B cell (primary cell): Measurements from ENCODE around the gene MZT2A. TPM values are rescaled to one million over a fixed set of nuclear protein-coding genes. Genes with fewer than 3 reads are reported as not detected.
"Not testable (repeated sequence)": the region's sequence is repeated elsewhere in the genome, so short reads cannot be mapped to it uniquely, and the experiment has no call there.

Source experiments
- ATAC-seq: fragments of 200-7000 bp; cut with Tn5 transposase; one replicate; pipeline ENCODE4 v1.10.0; 2021; ENCODE audit warnings: low read depth, mild to moderate bottlenecking, moderate number of reproducible peaks, moderate library complexity
- CTCF ChIA-PET: fragments of 350-600 bp; sonication (Branson Sonifier 250); formaldehyde crosslinking; loops from one replicate; lab custom pipeline; 2021; ENCODE audit warnings: antibody characterized with exemption, inconsistent platforms; lab: Charles Lee
- POLR2A ChIA-PET: fragments of 350-600 bp; sonication (Branson Sonifier 250); formaldehyde crosslinking; loops from one replicate; lab custom pipeline; 2021; ENCODE audit warnings: antibody characterized with exemption; lab: Charles Lee
- DNase-seq: peaks from one replicate; pipeline ENCODE4 v3.0.0; 2013
- H2AFZ ChIP-seq: 2 replicates; pipeline ENCODE4 v1.6.1; 2012; ENCODE audit warnings: mild to moderate bottlenecking, low read depth, low read length; ENCODE audit not compliant: insufficient read depth, poor library complexity, severe bottlenecking
- H3K27ac ChIP-seq, 2 donors: 1 replicate in 1 of 2; 2 replicates in 1 of 2; pipeline ENCODE4 v1.5.1; 2012 to 2013; ENCODE audit warnings: low read length in 2 of 2, mild to moderate bottlenecking in 2 of 2, moderate library complexity in 1 of 2
- H3K27me3 ChIP-seq, 4 experiments: fragments of 200-600 bp in 1 of 4; sonication (generic) in 1 of 4; replicated peaks in 1 of 4; 1 replicate in 2 of 4; 2 replicates in 2 of 4; pipeline versions ENCODE4 v1.6.1 to v1.7.0; 2013 to 2016; ENCODE audit warnings: low read length in 3 of 4, mild to moderate bottlenecking in 2 of 4, mixed read lengths in 1 of 4, moderate library complexity in 1 of 4; ENCODE audit not compliant: insufficient read depth in 4 of 4, control insufficient read depth in 3 of 4; ENCODE audit errors: control extremely low read depth in 1 of 4
- H3K36me3 ChIP-seq, 2 experiments: replicated peaks in 1 of 2; 1 replicate in 1 of 2; 2 replicates in 1 of 2; pipeline versions ENCODE4 v1.6.1 to v1.7.1; 2013; ENCODE audit warnings: low read length in 1 of 2; ENCODE audit not compliant: insufficient read depth in 2 of 2, control insufficient read depth in 1 of 2; ENCODE audit errors: control extremely low read depth in 1 of 2, extremely low read depth in 1 of 2
- H3K4me1 ChIP-seq, 2 donors: fragments of 200-600 bp in 1 of 2; sonication (generic) in 1 of 2; 1 replicate in 1 of 2; 2 replicates in 1 of 2; pipeline versions ENCODE4 v1.5.1 to v1.6.1; 2013 to 2017; ENCODE audit warnings: low read length in 2 of 2; ENCODE audit not compliant: control insufficient read depth in 2 of 2, insufficient read depth in 2 of 2
- H3K4me2 ChIP-seq: replicated peaks from 2 replicates; pipeline ENCODE3; 2012; ENCODE audit warnings: mild to moderate bottlenecking, low read depth, low read length; ENCODE audit not compliant: poor library complexity, severe bottlenecking
- H3K4me3 ChIP-seq, 5 experiments: fragments of 200-600 bp in 1 of 5; sonication (generic) in 1 of 5; 1 replicate in 3 of 5; 2 replicates in 2 of 5; pipeline versions ENCODE4 v1.5.1 to v1.7.0; 2011 to 2016; ENCODE audit warnings: low read length in 4 of 5, mild to moderate bottlenecking in 4 of 5, low read depth in 2 of 5, control low read depth in 1 of 5, moderate library complexity in 1 of 5; ENCODE audit not compliant: insufficient read depth in 1 of 5; ENCODE audit errors: control extremely low read depth in 1 of 5, extremely low read depth in 1 of 5
- H3K79me2 ChIP-seq: fragments of 200-600 bp; sonication (generic); one replicate; pipeline ENCODE4 v1.6.0; 2016; ENCODE audit warnings: low read length; ENCODE audit not compliant: control insufficient read depth, insufficient read depth
- H3K9ac ChIP-seq: fragments of 200-600 bp; sonication (generic); 2 replicates; pipeline ENCODE4 v1.6.1; 2017; ENCODE audit warnings: mild to moderate bottlenecking, low read length, moderate library complexity
- H3K9me3 ChIP-seq, 3 donors: one replicate each; pipeline versions ENCODE4 v1.6.1 to v1.7.1; 2013; ENCODE audit warnings: low read length in 2 of 3; ENCODE audit not compliant: control insufficient read depth in 2 of 3, insufficient read depth in 1 of 3; ENCODE audit errors: control extremely low read depth in 1 of 3
- H4K20me1 ChIP-seq: 2 replicates; pipeline ENCODE4 v1.6.0; 2012; ENCODE audit warnings: mild to moderate bottlenecking, low read length; ENCODE audit not compliant: insufficient read depth, control insufficient read depth, poor library complexity, severe bottlenecking
- H3K27ac Mint-ChIP-seq: one replicate; pipeline ENCODE4 v1.8.0; 2021; ENCODE audit warnings: mixed read lengths
- H3K27me3 Mint-ChIP-seq: one replicate; pipeline ENCODE4 v1.8.0; 2021; ENCODE audit warnings: mixed read lengths
- H3K4me1 Mint-ChIP-seq: one replicate; pipeline ENCODE4 v1.8.0; 2021; ENCODE audit warnings: mixed read lengths
- H3K4me3 Mint-ChIP-seq: one replicate; pipeline ENCODE4 v1.8.0; 2021; ENCODE audit warnings: mixed read lengths
- H3K9me3 Mint-ChIP-seq: one replicate; pipeline ENCODE4 v1.8.0; 2022; ENCODE audit warnings: mixed read lengths; ENCODE audit not compliant: insufficient read depth
- EZH2 ChIP-seq: IDR thresholded peaks from 2 replicates; pipeline ENCODE4 v1.6.1; 2012; ENCODE audit warnings: borderline replicate concordance, low read depth, mild to moderate bottlenecking, moderate library complexity, low read length; ENCODE audit not compliant: insufficient read depth, poor library complexity, severe bottlenecking
- WGBS: methylation state at CpG from one replicate; pipeline ENCODE4 v1.1.5; 2013; ENCODE audit warnings: missing lambda C conversion rate; ENCODE audit not compliant: insufficient coverage; 5-methylcytosine and 5-hydroxymethylcytosine counted together
- intact Hi-C: fragments of 100-400 bp; cut with micrococcal nuclease; formaldehyde crosslinking; loops from one replicate; pipeline ENCODE4 v1.10.0; 2022
- polyA plus RNA-seq: library from polyadenylated mRNA; depleted of rRNA; stranded (reverse); fragments of >200 nt; gene quantifications from 2 replicates; pipeline ENCODE4 v1.2.3, GENCODE V29; 2012
- total RNA-seq, 2 donors: library from RNA; stranded (reverse); fragments of 120-200 nt in 1 of 2; gene quantifications; 1 replicate in 1 of 2; 2 replicates in 1 of 2; pipeline versions ENCODE4 v1.2.3 to v1.2.4, GENCODE V29; 2013 to 2022
- TF ChIP-seq, protein P1 (sequence below): fragments of 200-600 bp; IDR thresholded peaks from one replicate; pipeline ENCODE4 v1.8.0; 2022; ENCODE audit warnings: antibody characterized with exemption, mild to moderate bottlenecking

Gene MZT2A
- total and polyA plus RNA-seq, 2 donors (not counting 1 experiment from before 2014, with no cell fraction given), result 53.3 to 76.1 TPM

DNA sequence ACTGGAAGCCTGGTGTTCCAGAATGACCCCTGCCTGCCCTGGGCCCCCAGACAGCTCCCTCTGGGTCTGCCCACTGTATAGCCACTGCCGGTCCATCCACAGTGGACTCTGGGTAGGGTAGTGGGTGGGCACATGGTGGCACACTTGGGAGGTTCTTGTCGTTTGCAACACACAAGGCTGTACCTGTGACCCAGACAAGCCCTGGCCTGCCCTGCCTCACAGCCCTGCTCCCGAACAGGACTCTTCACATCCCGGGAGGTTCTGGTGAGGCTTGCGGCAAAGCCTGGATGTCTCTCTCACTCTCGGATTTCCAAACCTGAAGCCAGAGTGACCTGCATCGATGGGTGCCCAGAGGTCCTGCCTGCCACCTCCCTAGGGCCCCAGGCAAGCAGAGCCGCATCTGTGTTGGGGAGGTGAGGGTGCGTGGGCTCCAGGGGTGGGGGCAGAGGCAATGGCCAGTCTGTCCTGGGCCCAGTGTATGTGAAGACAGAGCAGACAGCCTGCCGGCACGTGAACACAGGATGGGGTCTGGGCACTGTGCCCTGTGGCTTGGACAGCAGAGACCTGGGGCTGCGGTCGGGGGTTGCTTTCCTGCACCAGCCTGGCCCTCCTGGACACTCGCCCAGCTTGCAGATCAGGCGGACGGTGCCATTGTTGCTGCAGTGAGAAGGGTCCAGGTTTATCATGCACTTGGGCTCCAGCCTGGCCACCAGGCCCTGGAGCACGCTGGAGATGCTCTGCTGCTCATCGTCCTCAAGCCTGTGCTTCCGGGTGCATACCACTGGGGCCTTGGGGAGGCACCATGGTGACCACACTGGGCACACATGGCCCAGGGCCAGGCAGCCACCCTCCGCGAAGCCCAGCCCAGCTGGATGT is 44.0 kb upstream of the MZT2A start:
- H3K4me3 ChIP-seq, POLR2A ChIA-PET, H3K79me2 ChIP-seq, H3K4me1 Mint-ChIP-seq, H3K27ac ChIP-seq, H3K4me2 ChIP-seq, H3K36me3 ChIP-seq, H3K9ac ChIP-seq, H3K4me1 ChIP-seq, H3K27me3 Mint-ChIP-seq, H3K9me3 ChIP-seq, H3K27me3 ChIP-seq, DNase-seq, H3K27ac Mint-ChIP-seq, H4K20me1 ChIP-seq, H3K9me3 Mint-ChIP-seq, CTCF ChIA-PET, intact Hi-C loops, ATAC-seq, H3K4me3 Mint-ChIP-seq, H2AFZ ChIP-seq: not testable (repeated sequence)
- WGBS, result 85% methylated on average over 19 of the region's 21 CpGs

DNA sequence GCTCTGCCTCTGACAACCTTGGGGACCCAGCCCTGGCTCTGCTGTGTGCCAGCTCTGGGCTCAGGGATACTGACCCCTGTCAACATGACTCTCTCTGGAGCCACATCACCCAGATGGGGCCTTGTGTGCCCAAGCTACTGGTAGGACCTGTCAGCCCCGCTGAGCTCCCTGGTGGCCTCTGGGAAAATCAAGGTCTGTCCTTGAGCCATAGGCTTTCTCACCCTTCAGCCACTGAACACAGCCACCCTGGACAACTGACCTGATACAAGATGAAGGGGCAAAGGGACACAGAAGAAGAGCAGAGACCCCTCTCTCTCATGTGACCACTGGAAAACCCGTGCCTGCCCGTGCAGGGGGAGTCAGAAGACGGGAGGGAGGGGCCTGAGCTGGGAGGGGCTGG is 43.3 kb upstream of the MZT2A start:
- no peak overlapping the region for H3K4me2 ChIP-seq
- H3K27me3 Mint-ChIP-seq, result no peaks in the 10 kb centered on the region
- no peaks in the 10 kb centered on the region for H3K36me3 ChIP-seq
- no peaks in the 10 kb centered on the region for H3K27me3 ChIP-seq
- ATAC-seq (no peak), DNase-seq (no peak)
- ChIA-PET CTCF (no interaction called here), POLR2A (no interaction called here)
- no peaks in the 10 kb centered on the region for H3K79me2 ChIP-seq
- no peak overlapping the region for H3K4me3 ChIP-seq
- H3K9me3 Mint-ChIP-seq, result no peaks in the 10 kb centered on the region
- no peak overlapping the region for H3K27ac ChIP-seq
- no peaks in the 10 kb centered on the region for H3K4me1 Mint-ChIP-seq
- no peak for TF ChIP-seq EZH2
- TF ChIP-seq, protein P1, sequence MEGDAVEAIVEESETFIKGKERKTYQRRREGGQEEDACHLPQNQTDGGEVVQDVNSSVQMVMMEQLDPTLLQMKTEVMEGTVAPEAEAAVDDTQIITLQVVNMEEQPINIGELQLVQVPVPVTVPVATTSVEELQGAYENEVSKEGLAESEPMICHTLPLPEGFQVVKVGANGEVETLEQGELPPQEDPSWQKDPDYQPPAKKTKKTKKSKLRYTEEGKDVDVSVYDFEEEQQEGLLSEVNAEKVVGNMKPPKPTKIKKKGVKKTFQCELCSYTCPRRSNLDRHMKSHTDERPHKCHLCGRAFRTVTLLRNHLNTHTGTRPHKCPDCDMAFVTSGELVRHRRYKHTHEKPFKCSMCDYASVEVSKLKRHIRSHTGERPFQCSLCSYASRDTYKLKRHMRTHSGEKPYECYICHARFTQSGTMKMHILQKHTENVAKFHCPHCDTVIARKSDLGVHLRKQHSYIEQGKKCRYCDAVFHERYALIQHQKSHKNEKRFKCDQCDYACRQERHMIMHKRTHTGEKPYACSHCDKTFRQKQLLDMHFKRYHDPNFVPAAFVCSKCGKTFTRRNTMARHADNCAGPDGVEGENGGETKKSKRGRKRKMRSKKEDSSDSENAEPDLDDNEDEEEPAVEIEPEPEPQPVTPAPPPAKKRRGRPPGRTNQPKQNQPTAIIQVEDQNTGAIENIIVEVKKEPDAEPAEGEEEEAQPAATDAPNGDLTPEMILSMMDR, result no peak
- 75% methylated on average over 1 of the region's 4 CpGs for WGBS
- no peak overlapping the region for H3K27ac Mint-ChIP-seq
- no peaks in the 10 kb centered on the region for H4K20me1 ChIP-seq
- H3K9ac ChIP-seq, result no peak overlapping the region
- intact Hi-C loops, result no loop called here
- H2AFZ ChIP-seq, result no peak overlapping the region
- H3K9me3 ChIP-seq, result no peaks in the 10 kb centered on the region
- H3K4me1 ChIP-seq, result no peaks in the 10 kb centered on the region
- no peak overlapping the region for H3K4me3 Mint-ChIP-seq

DNA sequence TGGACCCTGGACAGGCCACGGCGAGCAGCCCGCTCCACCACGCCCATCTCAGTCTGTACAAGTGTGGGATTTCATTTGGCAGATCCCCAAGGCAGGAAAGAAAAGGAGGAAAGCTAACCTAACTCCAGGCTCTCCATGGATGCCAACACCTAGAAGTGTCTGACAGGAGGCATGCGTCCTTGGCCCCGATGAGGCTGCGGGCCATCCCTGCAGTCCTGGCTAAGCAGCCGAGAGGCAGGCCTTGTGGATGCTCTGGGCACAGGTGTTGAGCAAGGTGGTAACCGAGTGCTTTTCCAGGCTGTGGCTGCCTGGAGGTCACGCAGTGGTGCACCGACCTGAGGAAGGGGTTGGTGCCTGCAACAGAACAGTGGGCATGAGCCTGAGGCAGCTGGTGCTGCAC is 42.8 kb upstream of the MZT2A start:
- H3K4me1 Mint-ChIP-seq, H3K36me3 ChIP-seq, H3K27ac Mint-ChIP-seq, H3K9me3 Mint-ChIP-seq, H3K4me3 ChIP-seq, H3K4me1 ChIP-seq, H3K27me3 Mint-ChIP-seq, intact Hi-C loops, H4K20me1 ChIP-seq, H3K4me3 Mint-ChIP-seq, ATAC-seq, H3K4me2 ChIP-seq, CTCF ChIA-PET, POLR2A ChIA-PET, H3K9ac ChIP-seq, H3K9me3 ChIP-seq, H2AFZ ChIP-seq, H3K27me3 ChIP-seq, H3K27ac ChIP-seq, DNase-seq, H3K79me2 ChIP-seq: not testable (repeated sequence)
- WGBS, result 84% methylated on average over 4 of the region's 11 CpGs
